MM.1S (cell line): ENCODE results near the gene ZFYVE21.

Experiments
- DNase-seq: peaks from one replicate; pipeline ENCODE4 v3.0.0-alpha.2; 2015
- H2AFZ ChIP-seq: fragments of 300-600 bp; sonication (generic); 2 replicates; pipeline ENCODE4 v1.6.0; 2016; ENCODE audit warnings: antibody characterized with exemption, low read length
- H3F3A ChIP-seq: fragments of 300-600 bp; sonication (generic); 2 replicates; pipeline ENCODE4 v1.6.1; 2016; ENCODE audit warnings: mild to moderate bottlenecking, antibody characterized with exemption, low read length, moderate library complexity, mixed read lengths; ENCODE audit not compliant: insufficient read depth
- H3K27ac ChIP-seq: fragments of 300-600 bp; sonication (generic); 2 replicates; pipeline ENCODE4 v1.5.1; 2016; ENCODE audit warnings: mild to moderate bottlenecking, low read length
- H3K27me3 ChIP-seq: fragments of 300-600 bp; sonication (generic); replicated peaks from 2 replicates; pipeline ENCODE4 v1.6.0; 2016; ENCODE audit warnings: low read length; ENCODE audit not compliant: insufficient read depth
- H3K36me3 ChIP-seq: fragments of 300-600 bp; sonication (generic); replicated peaks from 2 replicates; pipeline ENCODE4 v1.6.1; 2016; ENCODE audit warnings: mild to moderate bottlenecking, low read length, mixed read lengths; ENCODE audit not compliant: insufficient read depth
- H3K4me1 ChIP-seq: fragments of 300-600 bp; sonication (generic); 2 replicates; pipeline ENCODE4 v1.6.1; 2016; ENCODE audit warnings: low read length, mixed read lengths
- H3K4me2 ChIP-seq: fragments of 300-600 bp; sonication (generic); 2 replicates; pipeline ENCODE4 v1.6.0; 2016; ENCODE audit warnings: low read depth, low read length
- H3K4me3 ChIP-seq: fragments of 300-600 bp; sonication (generic); 2 replicates; pipeline ENCODE4 v1.5.1; 2016; ENCODE audit warnings: low read length, mixed read lengths
- H3K79me2 ChIP-seq: fragments of 300-600 bp; sonication (generic); 2 replicates; pipeline ENCODE4 v1.6.1; 2016; ENCODE audit warnings: mixed run types, low read length, mixed read lengths
- H3K9ac ChIP-seq: fragments of 300-600 bp; sonication (generic); 2 replicates; pipeline ENCODE4 v1.6.1; 2016; ENCODE audit warnings: low read length, mixed read lengths
- H3K9me2 ChIP-seq: fragments of 300-600 bp; sonication (generic); replicated peaks from 2 replicates; pipeline ENCODE4 v1.6.1; 2016; ENCODE audit warnings: mild to moderate bottlenecking, low read length, mixed read lengths; ENCODE audit not compliant: insufficient read depth
- H3K9me3 ChIP-seq: fragments of 300-600 bp; sonication (generic); replicated peaks from 2 replicates; pipeline ENCODE4 v1.6.1; 2016; ENCODE audit warnings: mild to moderate bottlenecking, low read length, mixed read lengths; ENCODE audit not compliant: insufficient read depth
- H4K20me1 ChIP-seq: fragments of 300-600 bp; sonication (generic); 2 replicates; pipeline ENCODE4 v1.6.1; 2016; ENCODE audit warnings: mild to moderate bottlenecking, low read length, moderate library complexity, mixed read lengths; ENCODE audit not compliant: insufficient read depth
- EZH2 ChIP-seq: fragments of 300-600 bp; sonication (generic); optimal IDR thresholded peaks from 2 replicates; pipeline ENCODE3; 2017; ENCODE audit warnings: low read depth, mild to moderate bottlenecking, antibody characterized with exemption, low read length, mixed read lengths
- EZH2phosphoT487 ChIP-seq: fragments of 300-600 bp; sonication (generic); IDR thresholded peaks from 2 replicates; pipeline ENCODE4 v1.6.1; 2018; ENCODE audit warnings: antibody characterized with exemption, low read length
- TF ChIP-seq, protein P1 (sequence below): fragments of 300-600 bp; sonication (generic); IDR thresholded peaks from 2 replicates; pipeline ENCODE4 v1.5.1; 2016; ENCODE audit warnings: antibody characterized with exemption, low read length, mixed read lengths

Gene ZFYVE21

DNA sequence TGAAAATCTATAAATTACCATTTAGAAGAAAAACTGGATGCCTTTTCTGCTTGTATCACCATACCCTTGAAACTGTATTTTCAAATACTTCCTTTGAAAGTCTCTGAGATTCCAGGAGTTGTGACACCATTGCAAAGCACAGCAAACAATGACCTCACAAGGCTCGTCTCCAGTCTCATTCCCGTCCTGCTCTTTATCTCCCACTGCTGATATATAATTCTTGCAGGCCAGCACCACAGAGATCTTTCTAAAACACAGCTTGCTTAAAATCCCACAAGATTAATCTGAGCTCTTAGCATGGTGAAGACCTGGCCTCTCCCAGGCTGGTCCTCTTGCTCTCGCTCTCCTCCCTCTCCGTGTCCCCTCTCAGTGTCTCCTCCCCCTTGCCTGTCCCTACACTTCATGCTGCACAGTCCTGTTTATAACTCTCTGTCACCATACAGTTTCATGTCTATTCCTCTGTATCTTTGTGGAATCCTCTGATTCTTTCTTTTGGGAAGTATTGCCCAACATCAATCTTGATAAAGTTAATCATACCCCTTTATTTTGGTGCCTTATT is 51.8 kb downstream of the ZFYVE21 start:
- DNase-seq, result no peak
- no peak overlapping the region for H2AFZ ChIP-seq
- H3K4me2 ChIP-seq, result no peak overlapping the region
- no peak overlapping the region for H3K27ac ChIP-seq
- H4K20me1 ChIP-seq, result no peaks in the 10 kb centered on the region
- H3K9me2 ChIP-seq, result no peaks in the 10 kb centered on the region
- H3K36me3 ChIP-seq, result no peaks in the 10 kb centered on the region
- H3F3A ChIP-seq, result no peaks in the 10 kb centered on the region; the same call in 1 of the 2 replicates
- H3K4me3 ChIP-seq, result no peak overlapping the region
- H3K27me3 ChIP-seq, result no peaks in the 10 kb centered on the region
- H3K9ac ChIP-seq, result no peak overlapping the region
- H3K79me2 ChIP-seq, result no peaks in the 10 kb centered on the region
- TF ChIP-seq EZH2phosphoT487 (no peak), EZH2 (no peak)
- TF ChIP-seq, protein P1, sequence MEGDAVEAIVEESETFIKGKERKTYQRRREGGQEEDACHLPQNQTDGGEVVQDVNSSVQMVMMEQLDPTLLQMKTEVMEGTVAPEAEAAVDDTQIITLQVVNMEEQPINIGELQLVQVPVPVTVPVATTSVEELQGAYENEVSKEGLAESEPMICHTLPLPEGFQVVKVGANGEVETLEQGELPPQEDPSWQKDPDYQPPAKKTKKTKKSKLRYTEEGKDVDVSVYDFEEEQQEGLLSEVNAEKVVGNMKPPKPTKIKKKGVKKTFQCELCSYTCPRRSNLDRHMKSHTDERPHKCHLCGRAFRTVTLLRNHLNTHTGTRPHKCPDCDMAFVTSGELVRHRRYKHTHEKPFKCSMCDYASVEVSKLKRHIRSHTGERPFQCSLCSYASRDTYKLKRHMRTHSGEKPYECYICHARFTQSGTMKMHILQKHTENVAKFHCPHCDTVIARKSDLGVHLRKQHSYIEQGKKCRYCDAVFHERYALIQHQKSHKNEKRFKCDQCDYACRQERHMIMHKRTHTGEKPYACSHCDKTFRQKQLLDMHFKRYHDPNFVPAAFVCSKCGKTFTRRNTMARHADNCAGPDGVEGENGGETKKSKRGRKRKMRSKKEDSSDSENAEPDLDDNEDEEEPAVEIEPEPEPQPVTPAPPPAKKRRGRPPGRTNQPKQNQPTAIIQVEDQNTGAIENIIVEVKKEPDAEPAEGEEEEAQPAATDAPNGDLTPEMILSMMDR, result no peak
- H3K9me3 ChIP-seq, result no peaks in the 10 kb centered on the region
- no peaks in the 10 kb centered on the region for H3K4me1 ChIP-seq

DNA sequence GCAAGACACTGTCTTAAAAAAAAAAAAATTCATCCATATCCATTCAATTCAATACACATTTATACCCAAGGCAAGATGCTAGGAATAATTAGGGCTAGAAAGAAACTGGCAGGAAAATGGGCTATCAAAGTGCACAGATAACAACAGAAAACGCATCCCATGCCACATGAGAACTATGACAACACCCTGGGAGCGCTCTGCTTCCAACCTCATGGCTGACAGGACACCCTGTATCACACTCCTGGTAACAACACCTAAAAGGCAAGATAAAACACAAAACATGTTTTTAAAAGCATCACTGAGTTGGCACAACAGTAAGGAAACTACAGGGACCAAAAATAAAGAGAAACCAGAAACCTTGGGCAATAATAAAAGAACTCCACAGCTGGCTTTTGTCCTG is 54.9 kb downstream of the ZFYVE21 start:
- H3K79me2 ChIP-seq, result no peaks in the 10 kb centered on the region

DNA sequence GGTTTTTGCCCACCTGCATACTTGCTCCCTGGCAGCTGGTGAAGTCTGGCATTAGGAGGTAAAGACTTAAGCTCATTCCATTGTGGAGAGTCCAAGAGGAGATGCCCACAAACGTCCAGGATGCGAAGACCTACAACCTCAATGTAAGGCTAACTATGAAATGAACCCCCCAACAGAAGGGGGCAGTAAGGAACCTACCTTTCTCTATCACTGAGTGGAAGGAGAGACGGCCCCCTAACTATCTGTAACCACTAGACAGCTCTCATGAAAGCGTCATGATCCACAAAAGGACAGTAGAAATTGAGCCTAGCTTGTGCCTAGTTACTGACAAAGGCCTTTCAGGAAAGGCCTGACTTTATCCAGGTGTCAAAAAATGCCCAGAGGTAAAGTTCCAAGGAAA is 55.3 kb downstream of the ZFYVE21 start:
- Histone ChIP-seq H3K4me3 (no peak overlapping the region), H2AFZ (no peak overlapping the region), H3K79me2 (no peaks in the 10 kb centered on the region), H4K20me1 (no peaks in the 10 kb centered on the region), H3K27me3 (no peaks in the 10 kb centered on the region), H3K9ac (no peak overlapping the region), H3K9me3 (no peaks in the 10 kb centered on the region), H3K4me2 (no peak overlapping the region), H3K27ac (no peak overlapping the region), H3K36me3 (no peaks in the 10 kb centered on the region), H3F3A (no peaks in the 10 kb centered on the region), H3K4me1 (no peaks in the 10 kb centered on the region), H3K9me2 (no peaks in the 10 kb centered on the region)
- no peak for DNase-seq
- TF ChIP-seq EZH2 (no peak), EZH2phosphoT487 (no peak)
- TF ChIP-seq, protein P1, result no peak

More for the DNA sequence above, 54.9 kb downstream of the ZFYVE21 start:
- Histone ChIP-seq H3K36me3 (no peaks in the 10 kb centered on the region), H3K9me3 (no peaks in the 10 kb centered on the region), H3K4me3 (no peak overlapping the region), H3K9ac (no peak overlapping the region), H4K20me1 (no peaks in the 10 kb centered on the region), H3K9me2 (no peaks in the 10 kb centered on the region), H3F3A (no peaks in the 10 kb centered on the region), H3K4me1 (no peaks in the 10 kb centered on the region), H3K4me2 (no peak overlapping the region), H3K27ac (no peak overlapping the region), H2AFZ (no peak overlapping the region), H3K27me3 (no peaks in the 10 kb centered on the region)
- TF ChIP-seq EZH2 (no peak), EZH2phosphoT487 (no peak)
- TF ChIP-seq, protein P1, result no peak
- no peak for DNase-seq
